GM21576 (cell line): ENCODE data around the gene TMTC1.

Experiments used
- ATAC-seq: cut with Tn5 transposase; IDR thresholded peaks from one replicate; pipeline ENCODE4 v1.9.1; 2021; ENCODE audit warnings: mild to moderate bottlenecking, moderate library complexity; ENCODE audit not compliant: unreplicated experiment

The TMTC1 gene

DNA sequence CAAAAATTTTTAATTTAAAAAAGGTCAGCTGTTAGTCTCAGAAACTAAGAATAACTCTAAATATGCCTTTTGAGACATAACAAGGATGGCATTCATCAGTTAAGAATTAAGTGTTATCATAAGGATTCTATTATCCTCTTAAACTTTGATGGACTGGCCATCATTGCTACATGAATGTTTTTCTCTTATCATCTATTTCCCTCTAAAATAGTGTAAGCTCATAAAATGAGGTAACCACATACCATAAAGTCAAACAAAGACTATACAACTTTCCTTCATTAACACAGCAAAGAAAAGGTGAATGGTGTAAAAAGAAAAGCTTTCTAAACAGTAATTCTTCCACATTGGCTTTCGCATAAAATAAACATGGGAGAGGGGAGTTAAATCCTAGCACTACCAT, 41.1 kb downstream of the TMTC1 start:
- no peak for ATAC-seq

DNA sequence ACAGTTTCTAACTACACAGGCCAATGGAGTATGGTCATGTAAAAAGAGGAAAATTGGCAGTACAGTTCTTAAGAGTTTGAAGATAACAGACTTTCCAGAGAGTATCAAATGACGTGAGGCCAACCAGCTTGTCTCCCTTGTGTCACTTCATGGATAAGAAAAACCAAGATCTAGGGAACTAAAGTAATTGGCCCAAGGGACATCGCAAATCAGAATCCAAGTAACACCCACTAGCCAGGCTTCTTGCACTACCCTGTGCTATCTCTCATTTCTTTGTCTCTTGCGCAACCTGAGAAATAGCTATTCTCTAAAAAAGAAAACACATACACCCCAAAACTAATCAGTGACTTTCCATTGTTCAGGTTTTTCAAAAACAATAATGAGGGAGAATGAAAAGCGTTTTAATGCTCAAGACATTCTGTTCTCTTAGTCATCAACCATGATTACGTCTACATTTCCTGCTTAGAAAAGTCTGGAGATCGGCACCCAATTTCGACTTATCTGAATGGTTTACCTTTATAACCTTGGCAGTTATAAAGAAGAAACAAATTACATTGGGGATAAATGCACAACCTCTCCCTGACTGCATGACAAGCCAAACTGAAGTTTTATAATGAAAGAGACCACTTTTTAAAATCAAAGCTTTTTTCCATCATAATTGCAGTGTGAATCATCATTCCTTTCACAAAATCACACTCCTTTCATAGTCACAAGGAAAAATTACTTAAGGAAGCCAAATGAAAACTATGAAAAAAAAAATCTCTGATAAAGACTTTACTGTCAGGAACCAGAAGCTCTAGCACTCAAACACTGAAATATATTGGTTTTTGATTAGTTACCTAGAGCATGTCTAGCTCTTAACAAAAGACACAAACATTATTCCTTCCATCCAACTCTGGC, 42.1 kb downstream of the TMTC1 start:
- ATAC-seq: no peak

- ATAC-seq: no peak
These were observed 44.3 kb downstream of the TMTC1 start for GRCh38 chr12:29739279-29739991.

GRCh38 chr12:29738365-29738764, 45.4 kb downstream of the TMTC1 start:
- no peak for ATAC-seq

GRCh38 chr12:29737644-29738043, 46.1 kb downstream of the TMTC1 start:
- no peak for ATAC-seq

DNA sequence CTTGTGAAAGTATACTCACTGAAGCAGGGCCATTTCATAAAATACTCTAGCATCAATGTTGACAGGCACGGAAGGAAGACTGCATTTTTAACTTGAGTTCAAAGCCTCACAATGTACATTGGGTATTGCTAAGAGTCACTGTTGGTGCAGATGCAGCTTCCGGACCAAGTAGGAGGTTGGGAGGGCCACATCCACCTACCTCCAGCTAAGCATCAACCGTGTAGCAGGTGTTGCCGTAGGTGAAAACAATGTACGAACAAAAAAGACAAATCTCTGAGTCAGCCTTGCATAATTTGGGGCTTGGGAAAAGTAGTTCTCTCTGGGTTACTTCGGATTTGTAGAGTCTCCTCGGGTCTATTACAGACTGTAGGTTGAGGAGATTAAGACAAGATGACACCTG, 48.1 kb downstream of the TMTC1 start:
- ATAC-seq: no peak

- no peak for ATAC-seq
These were observed 49.0 kb downstream of the TMTC1 start for GRCh38 chr12:29734734-29735133.

GRCh38 chr12:29734305-29734704, 49.4 kb downstream of the TMTC1 start:
- ATAC-seq: no peak

DNA sequence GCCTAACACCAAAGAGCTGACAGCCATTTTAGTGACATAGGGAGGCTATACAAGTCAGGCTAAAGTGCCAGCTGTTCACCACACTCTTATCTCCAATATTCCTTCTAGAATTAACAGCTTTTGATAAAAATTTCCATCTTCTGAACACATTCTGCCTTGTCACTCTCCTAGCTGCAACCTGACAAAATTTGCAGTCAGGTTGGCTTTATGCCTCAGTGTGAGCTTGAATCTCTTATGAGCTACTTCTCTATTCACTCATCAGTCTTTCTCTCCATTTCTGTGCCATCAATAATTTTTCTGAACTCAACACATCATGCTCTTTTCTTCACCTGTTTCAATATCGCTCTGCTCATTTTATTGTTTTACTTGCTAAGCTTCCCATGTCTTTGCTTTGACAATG, 50.2 kb downstream of the TMTC1 start:
- ATAC-seq: no peak

GRCh38 chr12:29733060-29733459, 50.7 kb downstream of the TMTC1 start:
- ATAC-seq: no peak

DNA sequence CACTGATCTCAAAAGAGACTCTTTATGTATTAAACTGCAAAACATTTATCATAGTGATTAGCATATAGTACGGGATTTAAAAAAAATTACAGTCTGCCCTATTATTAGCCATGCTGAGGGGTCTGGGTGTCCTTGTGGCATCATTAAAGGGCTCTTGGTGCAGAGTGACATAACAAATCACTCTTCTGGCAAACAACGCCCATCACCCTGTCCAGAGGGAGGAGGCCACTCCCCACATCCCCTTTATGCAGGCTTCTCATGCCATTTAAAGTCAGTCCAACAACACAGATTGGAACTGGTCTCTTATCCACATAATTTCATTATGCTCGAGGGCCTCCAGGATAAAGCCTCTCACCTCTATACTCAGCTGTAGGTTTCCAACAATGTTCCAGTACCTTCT, 51.1 kb downstream of the TMTC1 start:
- no peak for ATAC-seq

DNA sequence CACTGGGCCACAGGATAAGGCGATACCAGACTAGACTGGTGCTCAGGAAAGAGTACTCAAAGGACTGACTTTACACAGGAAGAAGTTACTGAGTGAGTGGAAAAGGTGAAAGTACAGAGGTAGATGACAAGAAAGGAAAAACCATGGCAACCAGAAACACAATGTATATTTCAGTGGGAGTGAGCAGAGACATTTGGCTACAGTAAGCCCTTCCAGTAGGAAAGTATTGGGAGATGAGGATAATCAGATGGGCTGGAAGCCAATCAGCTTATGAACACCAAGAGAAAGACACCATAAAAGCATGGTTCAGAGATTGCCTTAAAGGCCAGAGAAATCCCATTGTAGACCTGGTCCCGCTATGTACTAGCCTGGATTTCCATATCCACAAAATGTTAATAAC, 51.6 kb downstream of the TMTC1 start:
- ATAC-seq: no peak

DNA sequence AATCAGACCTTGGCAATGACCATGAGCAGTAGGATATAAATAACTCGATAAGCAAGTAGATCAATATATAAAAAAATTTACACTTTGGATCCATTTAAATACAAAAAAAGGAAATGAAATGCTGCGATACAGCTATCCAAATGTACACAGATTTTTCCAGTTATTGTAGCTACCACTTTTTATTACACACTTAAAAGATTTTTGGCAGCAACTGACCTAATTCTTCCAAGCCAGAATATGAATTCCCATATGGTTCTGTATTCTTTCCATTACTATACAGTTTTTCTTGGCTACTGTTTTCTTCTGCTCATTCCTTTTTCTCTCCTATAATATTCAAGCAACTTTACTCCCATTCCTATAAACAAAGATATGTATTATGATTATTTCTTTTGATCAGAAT, 52.2 kb downstream of the TMTC1 start:
- ATAC-seq: no peak

DNA sequence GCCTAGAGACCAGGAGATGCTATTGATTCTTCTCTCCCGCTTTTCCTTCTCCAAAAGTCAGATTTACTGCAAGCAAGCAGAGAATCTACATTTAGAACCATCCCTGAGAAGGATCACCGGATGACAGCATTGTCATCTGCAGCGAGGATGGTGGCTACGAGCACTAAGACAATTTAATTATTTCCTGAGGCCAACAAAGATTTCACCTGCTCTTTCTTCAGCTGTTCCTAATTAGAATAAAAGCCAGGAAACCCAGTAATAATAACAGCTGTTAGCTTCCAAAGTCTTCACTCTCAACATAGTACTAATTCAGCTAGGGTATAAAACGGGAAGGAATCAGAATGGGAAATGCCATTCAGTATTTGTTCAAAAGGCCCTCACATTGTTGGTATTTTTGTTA, 53.3 kb downstream of the TMTC1 start:
- no peak for ATAC-seq

DNA sequence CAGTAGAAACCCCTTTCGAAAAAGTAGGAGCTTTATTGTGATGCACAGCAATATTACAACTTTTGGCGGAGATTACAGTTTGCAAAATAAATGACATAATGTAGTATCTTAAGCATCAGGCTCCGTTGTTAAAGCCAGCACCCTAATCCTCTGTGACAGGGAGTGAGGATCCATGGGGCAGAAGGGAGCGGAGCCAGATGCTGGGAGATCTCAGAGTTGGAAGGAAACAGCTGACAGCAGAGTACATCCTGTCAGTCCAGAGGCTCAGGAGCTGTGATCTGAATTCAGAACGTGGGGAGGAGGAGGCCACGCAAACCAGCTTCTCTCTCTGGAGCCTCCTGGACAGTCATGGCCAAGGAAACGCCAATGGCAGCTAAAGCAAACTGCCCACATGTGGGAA, 55.7 kb downstream of the TMTC1 start:
- no peak for ATAC-seq

DNA sequence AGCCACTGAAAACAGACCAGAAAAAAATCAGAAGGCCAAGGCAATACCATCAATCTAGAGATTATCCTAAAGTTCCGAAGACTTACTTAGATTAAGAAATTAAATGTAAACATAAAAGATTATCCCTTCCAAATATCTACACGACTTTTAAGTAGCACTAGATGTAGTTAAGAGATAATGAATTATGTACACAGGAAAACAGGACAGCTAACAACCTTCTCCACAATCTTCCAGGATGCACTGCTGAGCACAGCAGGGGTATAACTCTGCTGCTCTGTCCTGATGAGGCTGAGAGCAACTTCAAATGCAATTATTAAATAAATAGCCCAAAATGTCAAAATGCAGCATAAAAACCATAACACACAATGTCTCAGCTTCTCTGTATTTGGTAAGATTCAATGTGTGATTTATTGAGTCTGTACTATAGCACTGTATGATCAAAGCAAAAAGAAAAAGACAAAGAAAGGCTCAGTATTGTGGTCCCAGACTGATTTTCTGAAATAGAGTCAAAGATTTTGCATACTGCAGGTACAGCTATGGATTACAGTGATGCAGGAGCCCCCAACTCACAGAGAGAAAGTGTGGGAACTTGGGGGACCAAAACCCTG, 56.9 kb downstream of the TMTC1 start:
- ATAC-seq: no peak

- ATAC-seq: no peak
These were observed 57.4 kb downstream of the TMTC1 start for GRCh38 chr12:29726321-29726692.

GRCh38 chr12:29725587-29726320, 58.0 kb downstream of the TMTC1 start:
- no peak for ATAC-seq

DNA sequence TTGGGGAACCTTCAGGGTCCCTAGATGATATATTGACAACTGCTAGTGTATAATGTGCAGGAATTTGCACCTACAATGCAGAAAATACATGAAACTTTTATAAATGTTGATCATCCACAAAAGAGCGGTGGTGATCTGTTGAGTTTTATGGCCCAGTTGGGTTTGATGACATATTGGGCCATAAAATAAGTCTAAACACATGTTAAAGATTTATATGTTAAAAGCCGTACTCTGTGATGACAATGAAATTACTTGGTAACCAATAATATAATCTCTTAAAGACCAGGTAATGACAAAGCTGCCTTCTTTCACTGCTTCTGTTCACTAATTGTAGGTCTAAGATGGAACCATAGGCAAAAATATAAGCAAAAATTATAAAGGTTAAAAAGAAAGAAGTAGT, 61.6 kb downstream of the TMTC1 start:
- ATAC-seq: no peak

DNA sequence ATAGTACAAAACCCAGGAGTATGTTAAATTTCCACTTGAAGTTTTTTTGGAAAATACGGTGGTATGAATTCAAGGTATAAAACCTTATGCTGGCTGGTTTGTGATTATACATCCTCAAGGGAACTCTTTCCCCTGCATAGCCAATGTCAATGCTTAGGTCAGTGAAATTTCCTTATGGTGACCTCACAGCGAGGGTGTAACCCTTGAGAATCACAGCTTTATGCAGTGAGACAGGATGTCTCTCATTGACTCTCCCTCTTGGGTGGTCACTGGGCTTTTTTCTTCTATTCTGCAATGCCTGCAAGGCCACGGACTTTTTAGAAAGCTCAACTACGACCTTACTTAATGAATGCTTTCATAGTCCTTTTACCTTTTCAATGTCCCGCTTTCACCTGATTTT, 64.4 kb downstream of the TMTC1 start:
- ATAC-seq: no peak

GRCh38 chr12:29717540-29718100, 66.1 kb downstream of the TMTC1 start:
- ATAC-seq: no peak
